Measurements from ENCODE around the gene SEPHS2. TPM values are rescaled to one million over a fixed set of nuclear protein-coding genes. Genes with fewer than 3 reads are reported as not detected.

Gene SEPHS2
- polyA plus RNA-seq, 2 of the 4 experiments (the other 2 are of a cell fraction), result 47.8 to 72.6 TPM

DNA sequence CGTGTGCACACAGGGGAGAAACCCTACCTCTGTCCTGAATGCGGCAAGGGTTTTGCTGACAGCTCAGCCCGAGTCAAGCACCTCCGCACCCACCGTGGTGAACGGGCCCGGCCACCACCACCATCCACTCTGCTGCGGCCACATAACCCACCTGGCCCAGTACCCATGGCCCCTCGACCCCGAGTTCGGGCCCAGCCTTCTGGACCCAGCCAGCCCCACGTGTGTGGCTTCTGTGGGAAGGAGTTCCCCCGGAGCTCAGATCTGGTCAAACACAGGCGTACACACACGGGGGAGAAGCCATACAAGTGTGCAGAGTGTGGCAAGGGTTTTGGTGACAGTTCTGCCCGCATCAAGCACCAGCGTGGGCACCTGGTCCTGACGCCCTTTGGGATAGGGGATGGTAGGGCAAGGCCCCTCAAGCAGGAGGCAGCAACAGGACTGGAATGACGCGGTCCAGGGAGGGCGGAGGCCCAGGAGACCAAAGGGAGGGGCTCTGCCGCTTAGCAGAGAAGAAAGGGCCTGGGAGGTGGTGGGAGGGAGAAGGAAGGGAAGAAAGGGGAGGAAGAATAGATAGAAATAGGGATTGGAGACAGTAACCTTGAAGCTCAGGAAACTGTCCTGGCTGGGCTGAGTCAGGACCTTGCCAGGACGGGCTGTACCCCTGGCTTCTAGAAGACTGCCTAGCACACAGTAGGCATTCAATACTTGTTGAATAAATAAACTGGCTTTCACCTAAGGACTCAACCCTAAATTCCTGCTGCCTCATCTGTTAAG lies 46.8 kb downstream of the SEPHS2 start:
- Histone ChIP-seq H3K4me3 (no peak overlapping the region), H3K9me3 (no peaks in the 10 kb centered on the region), H3K4me2 (no peak overlapping the region), H3K27ac (no peak overlapping the region), H3K4me1 (peaks cover 12% of the 10 kb centered on the region)
- DNase-seq (ENCODE audit: low read depth in 1 of 2, low spot score in 1 of 2) (no peak), FAIRE-seq (no peak), ATAC-seq (no peak)
- CTCF ChIA-PET, result interaction anchor here (1.4 to 11.5 kb wide), 3 partner anchors 10 to 230 kb away, joined by 3 to 149 read pairs (median 6); partner anchors contain the start of gene ZNF771
- WGBS (ENCODE audit: missing lambda C conversion rate), result 86% methylated on average over 23 of the region's 23 CpGs
- TF ChIP-seq ZSCAN20 (CRISPR knock-in tag; IDR thresholded peaks at IDR 0.05) (no peak), SMC3 (IDR thresholded peaks at IDR 0.05) (no peak), POLR2AphosphoS2 (conservative IDR thresholded peaks at IDR 0.05; ENCODE audit: low read length) (no peak), EP300 (IDR thresholded peaks at IDR 0.05) (no peak), HOXB5 (CRISPR knock-in tag; IDR thresholded peaks at IDR 0.05) (no peak), MAFK (IDR thresholded peaks at IDR 0.05; ENCODE audit: partially characterized antibody) (no peak), RAD21 (conservative IDR thresholded peaks at IDR 0.05 in 1 of 2, IDR thresholded peaks at IDR 0.05 in 1 of 2) (no peak), JUN (IDR thresholded peaks at IDR 0.05) (no peak), MAZ (IDR thresholded peaks at IDR 0.05; ENCODE audit: borderline replicate concordance, low read depth, low read length) (no peak), KDM1A (IDR thresholded peaks at IDR 0.05; ENCODE audit: low read depth) (no peak)
- TF ChIP-seq, protein P1, sequence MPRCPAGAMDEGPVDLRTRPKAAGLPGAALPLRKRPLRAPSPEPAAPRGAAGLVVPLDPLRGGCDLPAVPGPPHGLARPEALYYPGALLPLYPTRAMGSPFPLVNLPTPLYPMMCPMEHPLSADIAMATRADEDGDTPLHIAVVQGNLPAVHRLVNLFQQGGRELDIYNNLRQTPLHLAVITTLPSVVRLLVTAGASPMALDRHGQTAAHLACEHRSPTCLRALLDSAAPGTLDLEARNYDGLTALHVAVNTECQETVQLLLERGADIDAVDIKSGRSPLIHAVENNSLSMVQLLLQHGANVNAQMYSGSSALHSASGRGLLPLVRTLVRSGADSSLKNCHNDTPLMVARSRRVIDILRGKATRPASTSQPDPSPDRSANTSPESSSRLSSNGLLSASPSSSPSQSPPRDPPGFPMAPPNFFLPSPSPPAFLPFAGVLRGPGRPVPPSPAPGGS (IDR thresholded peaks at IDR 0.05), result no peak
- TF ChIP-seq, protein P2, sequence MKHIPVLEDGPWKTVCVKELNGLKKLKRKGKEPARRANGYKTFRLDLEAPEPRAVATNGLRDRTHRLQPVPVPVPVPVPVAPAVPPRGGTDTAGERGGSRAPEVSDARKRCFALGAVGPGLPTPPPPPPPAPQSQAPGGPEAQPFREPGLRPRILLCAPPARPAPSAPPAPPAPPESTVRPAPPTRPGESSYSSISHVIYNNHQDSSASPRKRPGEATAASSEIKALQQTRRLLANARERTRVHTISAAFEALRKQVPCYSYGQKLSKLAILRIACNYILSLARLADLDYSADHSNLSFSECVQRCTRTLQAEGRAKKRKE (CRISPR knock-in tag; IDR thresholded peaks at IDR 0.05; ENCODE audit: low read depth), result no peak
- TF ChIP-seq, protein P3, sequence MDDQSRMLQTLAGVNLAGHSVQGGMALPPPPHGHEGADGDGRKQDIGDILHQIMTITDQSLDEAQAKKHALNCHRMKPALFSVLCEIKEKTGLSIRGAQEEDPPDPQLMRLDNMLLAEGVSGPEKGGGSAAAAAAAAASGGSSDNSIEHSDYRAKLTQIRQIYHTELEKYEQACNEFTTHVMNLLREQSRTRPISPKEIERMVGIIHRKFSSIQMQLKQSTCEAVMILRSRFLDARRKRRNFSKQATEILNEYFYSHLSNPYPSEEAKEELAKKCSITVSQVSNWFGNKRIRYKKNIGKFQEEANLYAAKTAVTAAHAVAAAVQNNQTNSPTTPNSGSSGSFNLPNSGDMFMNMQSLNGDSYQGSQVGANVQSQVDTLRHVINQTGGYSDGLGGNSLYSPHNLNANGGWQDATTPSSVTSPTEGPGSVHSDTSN (IDR thresholded peaks at IDR 0.05), result no peak
- TF ChIP-seq, protein P4, sequence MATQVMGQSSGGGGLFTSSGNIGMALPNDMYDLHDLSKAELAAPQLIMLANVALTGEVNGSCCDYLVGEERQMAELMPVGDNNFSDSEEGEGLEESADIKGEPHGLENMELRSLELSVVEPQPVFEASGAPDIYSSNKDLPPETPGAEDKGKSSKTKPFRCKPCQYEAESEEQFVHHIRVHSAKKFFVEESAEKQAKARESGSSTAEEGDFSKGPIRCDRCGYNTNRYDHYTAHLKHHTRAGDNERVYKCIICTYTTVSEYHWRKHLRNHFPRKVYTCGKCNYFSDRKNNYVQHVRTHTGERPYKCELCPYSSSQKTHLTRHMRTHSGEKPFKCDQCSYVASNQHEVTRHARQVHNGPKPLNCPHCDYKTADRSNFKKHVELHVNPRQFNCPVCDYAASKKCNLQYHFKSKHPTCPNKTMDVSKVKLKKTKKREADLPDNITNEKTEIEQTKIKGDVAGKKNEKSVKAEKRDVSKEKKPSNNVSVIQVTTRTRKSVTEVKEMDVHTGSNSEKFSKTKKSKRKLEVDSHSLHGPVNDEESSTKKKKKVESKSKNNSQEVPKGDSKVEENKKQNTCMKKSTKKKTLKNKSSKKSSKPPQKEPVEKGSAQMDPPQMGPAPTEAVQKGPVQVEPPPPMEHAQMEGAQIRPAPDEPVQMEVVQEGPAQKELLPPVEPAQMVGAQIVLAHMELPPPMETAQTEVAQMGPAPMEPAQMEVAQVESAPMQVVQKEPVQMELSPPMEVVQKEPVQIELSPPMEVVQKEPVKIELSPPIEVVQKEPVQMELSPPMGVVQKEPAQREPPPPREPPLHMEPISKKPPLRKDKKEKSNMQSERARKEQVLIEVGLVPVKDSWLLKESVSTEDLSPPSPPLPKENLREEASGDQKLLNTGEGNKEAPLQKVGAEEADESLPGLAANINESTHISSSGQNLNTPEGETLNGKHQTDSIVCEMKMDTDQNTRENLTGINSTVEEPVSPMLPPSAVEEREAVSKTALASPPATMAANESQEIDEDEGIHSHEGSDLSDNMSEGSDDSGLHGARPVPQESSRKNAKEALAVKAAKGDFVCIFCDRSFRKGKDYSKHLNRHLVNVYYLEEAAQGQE (IDR thresholded peaks at IDR 0.05), result no peak
- POLR2A ChIA-PET, result interaction anchor here (0.8 to 1.8 kb wide), 3 partner anchors 19 to 252 kb away, joined by 3 to 4 read pairs (median 3); partner anchors contain the start of genes PRR14 and TBC1D10B

DNA sequence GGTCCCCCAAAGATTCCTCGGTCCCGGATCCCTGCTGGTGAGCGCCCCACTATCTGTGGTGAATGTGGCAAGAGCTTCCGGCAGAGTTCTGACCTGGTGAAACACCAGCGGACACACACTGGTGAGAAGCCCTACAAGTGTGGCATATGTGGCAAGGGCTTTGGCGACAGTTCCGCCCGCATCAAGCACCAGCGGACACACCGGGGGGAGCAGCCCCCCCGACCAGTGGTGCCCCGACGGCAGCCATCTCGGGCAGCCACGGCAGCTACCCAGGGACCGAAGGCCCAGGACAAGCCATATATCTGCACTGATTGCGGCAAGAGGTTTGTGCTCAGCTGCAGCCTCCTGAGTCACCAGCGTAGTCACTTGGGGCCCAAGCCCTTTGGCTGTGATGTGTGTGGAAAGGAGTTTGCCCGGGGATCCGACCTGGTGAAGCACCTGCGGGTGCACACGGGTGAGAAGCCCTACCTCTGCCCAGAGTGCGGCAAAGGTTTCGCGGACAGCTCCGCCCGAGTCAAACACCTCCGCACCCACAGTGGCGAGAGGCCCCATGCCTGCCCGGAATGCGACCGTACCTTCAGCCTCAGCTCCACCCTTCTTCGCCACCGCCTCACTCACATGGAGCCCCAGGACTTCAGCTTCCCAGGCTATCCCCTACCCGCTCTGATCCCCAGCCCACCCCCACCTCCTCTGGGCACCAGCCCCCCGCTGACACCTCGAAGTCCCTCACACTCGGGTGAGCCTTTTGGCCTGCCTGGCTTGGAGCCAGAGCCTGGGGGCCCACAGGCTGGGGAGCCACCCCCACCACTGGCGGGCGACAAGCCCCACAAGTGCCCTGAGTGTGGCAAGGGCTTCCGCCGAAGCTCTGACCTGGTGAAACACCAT lies 47.7 kb downstream of the SEPHS2 start:
- ChIA-PET CTCF (interaction anchor here (1.6 to 11.5 kb wide), 2 partner anchors 11 to 231 kb away, joined by 6 to 149 read pairs; partner anchors contain the start of gene ZNF771), POLR2A (interaction anchor here (0.8 kb wide), 1 partner anchor 253 kb away, joined by 3 read pairs; the partner anchor contains the start of gene PRR14)
- ATAC-seq, result no peak
- Histone ChIP-seq H3K4me2 (no peak overlapping the region), H3K4me3 (no peak overlapping the region), H3K27ac (no peak overlapping the region), H3K4me1 (peaks cover 12% of the 10 kb centered on the region), H3K9me3 (no peaks in the 10 kb centered on the region)
- no peak for DNase-seq (ENCODE audit: low read depth in 1 of 2, low spot score in 1 of 2)
- no peak for FAIRE-seq
- 91% methylated on average over 22 of the region's 42 CpGs for WGBS (ENCODE audit: missing lambda C conversion rate)
- TF ChIP-seq TP53 (CRISPR knock-in tag; IDR thresholded peaks at IDR 0.05) (no peak), CHD2 (IDR thresholded peaks at IDR 0.05; ENCODE audit: low read length, partially characterized antibody) (no peak), FOXS1 (CRISPR knock-in tag; IDR thresholded peaks at IDR 0.05) (no peak), FOSB (CRISPR knock-in tag; IDR thresholded peaks at IDR 0.05) (no peak), ZNF302 (CRISPR knock-in tag; IDR thresholded peaks at IDR 0.05) (no peak), HDAC2 (IDR thresholded peaks at IDR 0.05) (no peak)
- TF ChIP-seq, protein P5, sequence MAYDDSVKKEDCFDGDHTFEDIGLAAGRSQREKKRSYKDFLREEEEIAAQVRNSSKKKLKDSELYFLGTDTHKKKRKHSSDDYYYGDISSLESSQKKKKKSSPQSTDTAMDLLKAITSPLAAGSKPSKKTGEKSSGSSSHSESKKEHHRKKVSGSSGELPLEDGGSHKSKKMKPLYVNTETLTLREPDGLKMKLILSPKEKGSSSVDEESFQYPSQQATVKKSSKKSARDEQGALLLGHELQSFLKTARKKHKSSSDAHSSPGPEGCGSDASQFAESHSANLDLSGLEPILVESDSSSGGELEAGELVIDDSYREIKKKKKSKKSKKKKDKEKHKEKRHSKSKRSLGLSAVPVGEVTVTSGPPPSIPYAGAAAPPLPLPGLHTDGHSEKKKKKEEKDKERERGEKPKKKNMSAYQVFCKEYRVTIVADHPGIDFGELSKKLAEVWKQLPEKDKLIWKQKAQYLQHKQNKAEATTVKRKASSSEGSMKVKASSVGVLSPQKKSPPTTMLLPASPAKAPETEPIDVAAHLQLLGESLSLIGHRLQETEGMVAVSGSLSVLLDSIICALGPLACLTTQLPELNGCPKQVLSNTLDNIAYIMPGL (CRISPR knock-in tag; IDR thresholded peaks at IDR 0.05; ENCODE audit: borderline replicate concordance), result no peak
- TF ChIP-seq, protein P6, sequence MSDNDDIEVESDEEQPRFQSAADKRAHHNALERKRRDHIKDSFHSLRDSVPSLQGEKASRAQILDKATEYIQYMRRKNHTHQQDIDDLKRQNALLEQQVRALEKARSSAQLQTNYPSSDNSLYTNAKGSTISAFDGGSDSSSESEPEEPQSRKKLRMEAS (IDR thresholded peaks at IDR 0.05), result no peak
- TF ChIP-seq, protein P7, sequence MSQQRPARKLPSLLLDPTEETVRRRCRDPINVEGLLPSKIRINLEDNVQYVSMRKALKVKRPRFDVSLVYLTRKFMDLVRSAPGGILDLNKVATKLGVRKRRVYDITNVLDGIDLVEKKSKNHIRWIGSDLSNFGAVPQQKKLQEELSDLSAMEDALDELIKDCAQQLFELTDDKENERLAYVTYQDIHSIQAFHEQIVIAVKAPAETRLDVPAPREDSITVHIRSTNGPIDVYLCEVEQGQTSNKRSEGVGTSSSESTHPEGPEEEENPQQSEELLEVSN (IDR thresholded peaks at IDR 0.05; ENCODE audit: borderline replicate concordance, low read depth), result no peak
